Activated CD4-positive, alpha-beta T cell treated with anti-CD3 and anti-CD28 coated beads, Interleukin-2, Interleukin-6, amounts not matched to agents 100 ng/mL and 50 ng/mL, durations not matched to agents 16 hours and 8 hours (primary cell): ENCODE results near the gene CPT1B.

ENCODE experiments used
- DNase-seq: peaks from one replicate; pipeline ENCODE4 v3.0.0-alpha.2; 2020

Gene CPT1B

DNA sequence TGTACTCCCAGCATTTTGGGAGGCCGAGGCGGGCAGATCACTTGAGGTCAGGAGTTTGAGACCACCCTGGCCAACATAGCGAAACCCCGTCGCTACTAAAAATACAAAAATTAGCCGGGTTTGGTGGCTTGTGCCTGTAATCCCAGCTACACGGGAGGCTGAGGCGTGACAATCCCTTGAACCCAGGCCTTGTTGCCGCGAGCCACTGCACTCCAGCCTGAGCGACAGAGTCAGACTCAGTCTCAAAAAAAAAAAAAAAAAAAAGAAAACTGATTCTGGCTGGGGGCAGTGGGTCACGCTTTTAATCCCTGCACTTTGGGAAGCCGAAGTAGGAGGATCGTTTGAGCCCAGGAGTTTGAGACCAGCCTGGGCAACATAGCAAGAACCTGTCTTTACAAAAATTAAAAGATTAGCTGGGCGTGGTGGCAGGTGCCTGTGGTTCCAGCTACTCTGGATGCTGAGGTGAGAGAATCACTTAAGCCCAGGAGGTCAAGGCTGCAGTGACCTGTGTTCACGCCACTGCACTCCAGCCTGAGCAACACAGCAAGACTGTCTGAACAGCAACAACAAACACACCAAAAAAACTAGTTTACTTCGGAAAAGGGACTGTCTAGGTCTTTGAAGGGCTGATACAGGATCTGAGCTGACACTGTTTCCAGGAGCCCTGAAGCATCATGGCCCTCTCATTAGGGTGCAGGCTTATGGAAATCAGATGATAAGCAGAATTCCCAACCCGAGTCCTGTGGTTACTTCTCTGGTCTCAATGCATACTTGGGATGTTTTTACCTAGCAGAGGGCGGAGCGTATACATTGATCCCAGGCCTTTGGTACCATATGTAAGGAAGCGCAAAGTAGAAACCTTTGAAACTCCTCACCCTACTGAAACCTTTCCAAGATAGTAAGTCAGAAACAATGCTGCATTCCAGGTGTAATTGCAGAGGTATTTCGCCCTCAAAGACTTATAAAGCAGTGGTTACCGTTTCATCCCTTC is 6.2 kb upstream of the CPT1B start:
- DNase-seq = no peak

DNA sequence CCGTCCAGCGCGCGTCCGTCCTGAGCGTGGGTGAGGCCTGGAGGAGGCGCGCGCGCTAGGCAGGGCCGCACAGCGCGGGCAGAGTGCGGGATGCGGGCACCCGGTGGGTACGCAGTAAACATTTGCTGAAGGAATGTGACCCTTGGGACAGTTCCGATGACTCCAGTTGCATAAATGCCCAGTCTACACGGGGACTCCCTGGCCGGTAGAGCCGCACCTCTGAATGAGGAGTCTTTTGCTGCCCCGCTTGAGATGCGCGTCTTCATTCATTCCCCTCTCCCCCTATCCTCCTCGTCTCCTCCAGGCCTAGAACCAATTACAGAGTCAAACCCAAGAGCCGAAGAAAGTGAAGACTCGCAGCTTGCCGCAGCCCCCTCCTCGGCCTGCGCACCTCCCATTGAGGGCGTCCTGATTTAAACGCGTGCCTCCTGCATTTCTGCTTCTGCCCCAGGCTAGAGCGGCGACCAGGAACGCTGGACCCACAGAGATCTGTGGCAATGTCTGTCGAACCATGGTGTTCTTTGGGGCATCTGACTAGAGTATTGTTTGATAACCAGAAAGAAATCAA is 5.2 kb upstream of the CPT1B start:
- no peak for DNase-seq

DNA sequence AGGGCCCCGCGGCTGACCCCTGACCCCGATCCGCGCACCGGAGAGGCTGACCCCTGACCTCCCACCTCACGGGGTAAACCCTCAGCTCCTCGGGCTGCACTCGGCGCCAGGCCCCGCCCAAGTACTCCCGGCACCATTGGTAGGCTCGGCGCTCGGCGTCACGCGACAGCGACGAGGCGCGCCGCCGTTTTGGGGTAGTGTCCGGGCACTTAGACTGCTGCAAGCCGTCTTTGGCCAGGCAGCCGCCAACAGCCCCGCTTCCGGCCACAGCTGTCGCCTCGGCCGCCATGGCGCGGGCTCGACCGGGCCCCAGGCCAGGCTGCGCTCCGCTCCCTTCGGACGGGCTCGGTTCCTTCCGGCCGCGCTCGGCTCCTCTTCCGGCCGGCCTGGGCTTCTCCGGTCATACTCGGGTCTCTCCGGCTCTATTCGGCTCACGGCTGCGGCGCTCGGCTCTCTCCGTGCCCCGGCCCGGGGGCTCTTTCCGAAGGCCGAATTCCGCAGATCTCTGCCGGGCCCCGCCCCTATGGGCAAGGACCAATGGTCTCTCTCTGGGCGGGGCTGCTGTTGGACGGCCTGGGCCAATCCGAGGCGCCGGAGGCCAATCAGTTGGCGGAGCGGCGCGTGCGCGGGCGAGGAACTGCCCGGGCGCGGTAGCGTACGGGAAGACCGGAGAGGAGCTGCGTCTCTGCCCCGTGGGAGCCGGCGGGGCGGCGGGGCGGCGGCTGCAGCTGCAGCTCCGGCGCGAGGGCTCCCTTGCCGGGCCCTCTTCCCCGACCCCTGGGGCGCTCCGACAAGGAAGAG is 4.5 kb upstream of the CPT1B start, which contains the start of gene CHKB:
Gene CHKB, minus strand, starts transcription at position 357 of the 801 bp plus-strand sequence. Its CDS starts 68 bp downstream, at position 289.
- peak; percentile 100 for DNase-seq

DNA sequence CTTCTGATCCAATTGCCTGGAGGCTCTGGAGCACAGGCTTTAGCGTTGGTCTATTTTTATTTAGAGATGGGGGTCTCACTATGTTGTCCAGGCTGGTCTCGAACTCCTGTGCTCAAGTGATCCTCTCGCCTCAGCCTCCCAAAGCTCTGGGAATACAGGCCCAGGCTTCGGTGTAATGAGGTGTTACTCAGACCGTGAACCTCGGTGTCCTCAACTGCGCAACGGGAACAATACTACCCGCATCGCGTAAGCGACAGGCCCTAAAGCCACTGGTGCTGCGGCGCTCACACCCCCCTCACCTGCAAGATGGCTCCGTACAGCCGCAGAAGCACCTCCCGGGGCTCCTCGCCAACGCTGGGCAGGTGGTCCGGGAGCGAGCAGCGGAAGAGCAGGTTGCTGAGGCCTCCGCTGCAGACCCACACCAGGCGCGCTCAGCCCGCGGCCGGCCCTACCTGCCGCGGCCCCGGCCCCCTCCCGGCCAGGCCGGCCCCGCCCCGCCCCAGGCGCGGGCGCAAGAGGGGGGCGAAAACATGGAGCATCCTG is 3.8 kb upstream of the CPT1B start:
- DNase-seq = peak; percentile 52

DNA sequence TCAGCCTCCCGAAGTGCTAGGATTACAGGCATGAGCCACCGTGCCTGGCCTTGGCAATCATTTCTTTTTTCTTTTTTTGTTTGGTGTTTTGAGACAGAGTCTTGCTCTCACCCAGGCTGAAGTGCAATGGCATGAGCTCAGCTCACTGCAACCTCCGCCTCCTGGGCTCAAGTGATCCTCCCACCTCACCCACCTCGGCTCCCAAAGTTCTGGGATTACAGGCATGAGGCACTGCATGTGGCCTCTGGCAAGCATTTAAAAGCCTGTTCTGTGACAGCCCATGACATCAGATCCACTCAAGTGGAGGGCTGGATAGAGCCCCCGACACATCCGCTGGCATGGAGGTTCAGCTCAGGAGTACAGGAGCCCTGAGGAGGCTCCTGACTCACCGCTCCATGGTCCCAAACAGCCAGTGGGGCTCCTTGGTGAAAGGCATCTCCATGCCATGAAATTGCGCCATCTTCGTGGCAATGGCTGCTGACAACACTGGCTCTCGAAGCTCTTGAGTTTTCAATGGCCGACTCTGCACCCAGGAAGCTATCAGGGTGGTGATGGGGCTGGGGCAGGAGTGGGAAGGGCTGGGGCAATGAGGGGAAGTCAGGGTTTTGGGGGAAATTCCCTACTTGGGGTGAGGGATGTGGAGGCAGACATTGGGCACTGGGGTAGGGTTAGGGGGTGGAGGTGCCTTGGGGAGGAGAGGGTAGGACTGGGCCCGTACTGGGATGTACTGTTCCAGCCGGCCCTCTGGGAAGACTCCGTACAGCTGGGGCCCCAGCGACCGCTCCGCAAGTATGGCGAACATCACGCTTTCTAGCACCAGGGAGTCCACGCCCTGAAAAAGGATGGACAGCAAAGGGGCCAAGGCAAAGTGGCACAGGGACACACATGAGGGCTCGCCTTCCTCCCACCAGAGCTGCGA is 3.1 kb upstream of the CPT1B start:
- DNase-seq = no peak

DNA sequence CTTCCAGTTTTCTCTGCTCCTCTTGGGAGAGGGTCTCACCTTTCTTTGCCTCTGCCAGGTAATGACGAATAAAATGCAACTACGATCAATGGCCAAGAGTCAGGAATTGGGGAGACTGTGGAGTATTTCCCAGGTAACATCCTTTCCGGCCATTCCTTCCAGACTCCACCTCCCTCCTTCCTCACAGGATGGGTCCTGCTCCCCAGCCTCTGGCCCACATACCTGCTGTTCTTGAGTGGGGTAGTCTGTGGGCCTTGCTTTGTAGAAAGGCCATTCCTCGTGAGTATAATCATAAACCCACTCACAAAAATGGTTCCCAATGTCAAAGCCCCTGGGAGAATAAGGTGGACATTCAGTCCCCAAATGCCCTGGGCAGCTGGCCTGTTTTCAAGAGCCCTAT is 1.5 kb upstream of the CPT1B start:
- no peak for DNase-seq

DNA sequence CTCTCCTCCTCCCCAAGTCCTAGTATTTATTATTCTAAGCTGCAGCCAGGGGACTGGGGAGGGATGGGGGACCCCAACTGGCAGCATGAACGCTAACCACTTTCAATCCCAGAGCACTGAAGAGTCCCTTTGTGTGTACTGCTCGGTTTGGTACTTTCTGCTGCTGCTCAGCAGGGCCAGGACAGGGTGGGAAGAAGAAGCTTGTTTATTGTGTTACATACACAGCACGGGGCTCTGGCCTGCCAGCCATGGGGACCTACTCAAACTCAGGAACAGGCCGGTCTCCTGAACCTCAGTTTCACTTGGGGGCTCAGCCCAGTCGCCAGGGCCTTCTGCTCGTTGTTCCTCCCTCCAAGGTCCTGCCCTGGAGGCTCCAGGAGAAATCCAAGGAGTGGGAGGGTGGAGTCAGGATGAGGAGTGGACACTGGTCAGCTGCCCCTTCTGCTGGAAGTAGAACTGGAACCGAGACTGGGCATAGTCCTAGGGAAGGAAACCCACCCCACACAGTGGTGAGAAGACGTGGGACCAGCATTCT is 616 bp upstream of the CPT1B start:
- DNase-seq = no peak

DNA sequence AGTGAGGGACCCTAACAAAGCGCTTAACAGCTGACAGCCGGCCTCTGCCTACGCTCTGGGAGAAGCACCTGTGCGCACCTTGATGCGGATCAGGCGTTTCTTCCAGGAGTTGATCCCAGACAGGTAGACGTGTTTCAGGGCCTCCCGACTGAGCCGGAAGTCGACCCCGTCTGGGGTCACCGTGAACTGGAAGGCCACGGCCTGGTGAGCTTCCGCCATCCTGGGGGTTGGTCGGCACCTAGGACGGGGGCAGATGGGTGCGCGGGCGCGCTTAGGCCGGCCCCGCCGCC is 585 bp downstream of the CPT1B start:
- no peak for DNase-seq

DNA sequence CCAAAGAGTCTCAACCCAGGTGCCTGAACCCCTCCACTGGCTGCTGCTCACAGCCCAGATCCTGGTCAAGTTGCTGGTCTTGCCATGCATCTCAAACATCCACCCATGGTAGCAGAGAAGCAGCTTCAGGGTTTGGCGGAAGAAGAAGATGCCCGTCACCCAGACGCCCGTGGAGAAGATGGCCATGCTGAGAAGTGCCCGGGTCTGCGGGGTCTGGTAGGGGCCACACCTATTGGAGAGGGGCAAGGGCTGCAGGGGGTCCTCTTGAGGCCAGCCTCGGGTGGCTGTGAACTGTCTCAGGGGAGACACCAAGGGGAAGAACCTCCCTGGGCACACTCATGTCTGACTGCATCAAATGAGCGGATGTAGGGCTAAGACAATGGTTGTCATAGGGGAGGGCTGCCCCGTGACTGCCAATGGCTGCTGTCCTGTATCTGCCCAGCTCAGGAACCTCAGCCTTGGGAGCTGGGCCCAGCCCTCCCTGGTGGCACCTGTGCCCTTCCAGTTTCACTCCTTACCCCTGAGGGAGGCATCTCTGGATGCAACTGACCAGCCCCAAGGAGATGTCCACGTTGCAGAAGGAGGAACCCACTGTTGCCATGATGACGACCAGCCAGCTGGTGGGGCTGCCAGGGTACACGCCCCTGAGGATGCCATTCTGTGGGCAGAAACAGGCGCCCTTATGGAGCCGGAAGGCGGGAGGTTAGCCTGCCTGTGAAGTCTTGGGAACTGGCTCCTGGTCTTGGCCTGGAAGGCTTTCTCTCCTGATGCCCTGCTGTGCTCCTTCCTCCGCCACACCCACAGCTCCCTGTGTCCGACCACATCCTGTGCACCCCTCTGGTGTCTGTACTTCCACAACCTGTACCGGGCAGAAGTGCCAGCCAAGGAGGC is 1.2 kb downstream of the CPT1B start:
- DNase-seq = no peak

DNA sequence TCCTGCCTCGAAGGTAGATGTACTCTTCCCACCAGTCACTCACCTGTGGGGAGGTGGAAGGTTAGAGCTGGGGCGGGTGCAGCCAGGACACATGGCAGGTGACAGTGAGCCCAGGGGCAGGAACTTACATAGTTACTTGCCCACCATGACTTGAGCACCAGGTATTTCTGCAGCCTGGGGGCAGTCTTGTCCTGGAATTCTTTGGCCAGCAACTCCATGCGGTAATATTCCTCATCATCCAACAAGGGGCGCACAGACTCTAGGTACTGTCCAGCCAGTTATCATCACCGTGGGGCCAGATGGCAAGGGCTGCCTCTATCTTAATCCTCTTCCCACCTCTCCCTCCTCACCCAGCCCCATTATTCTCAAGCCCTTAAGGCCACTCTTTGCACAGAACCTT is 2.2 kb downstream of the CPT1B start:
- no peak for DNase-seq

DNA sequence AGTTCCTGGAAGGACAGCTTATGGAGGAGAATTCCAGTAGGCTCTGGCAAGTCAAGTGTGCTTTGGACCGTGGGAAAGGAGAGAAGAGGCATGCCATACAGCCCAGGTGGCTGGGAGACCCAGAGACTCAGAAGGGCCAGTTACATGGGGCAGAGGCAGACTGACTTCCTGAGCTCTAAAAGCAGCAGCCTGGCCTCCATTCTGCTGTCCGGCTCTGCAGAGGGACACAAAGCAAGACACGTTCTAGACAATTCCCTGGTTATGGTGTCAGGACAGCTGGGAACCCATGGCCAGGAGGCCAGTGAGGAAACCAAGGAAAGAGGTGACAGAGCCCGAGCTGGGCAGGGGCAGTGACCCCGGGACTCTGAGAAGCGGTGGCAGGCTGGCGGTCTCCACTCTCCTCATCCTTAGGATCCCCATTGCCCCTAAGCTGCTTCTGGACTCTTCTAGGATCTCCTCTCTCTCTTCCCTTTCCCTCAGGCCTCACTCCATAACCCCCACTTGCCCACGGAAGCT is 2.7 kb downstream of the CPT1B start:
- DNase-seq = no peak

DNA sequence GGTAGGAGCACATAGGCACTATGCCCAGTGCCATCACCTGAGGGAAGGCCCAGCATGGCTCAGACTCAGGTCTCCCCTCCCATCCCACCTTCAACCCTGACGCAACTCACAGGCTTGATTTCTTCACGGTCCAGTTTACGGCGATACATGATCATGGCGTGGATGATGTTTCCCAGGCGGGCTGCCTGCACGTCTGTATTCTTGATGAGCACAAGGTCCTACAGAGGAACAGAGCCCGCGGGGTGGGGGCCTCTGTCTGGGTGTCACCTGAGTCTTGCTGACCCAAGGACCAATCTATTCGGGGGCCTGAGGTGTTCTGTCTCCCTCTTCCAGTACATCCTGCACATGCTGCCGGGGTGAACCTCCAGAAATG is 3.9 kb downstream of the CPT1B start:
- DNase-seq = no peak

DNA sequence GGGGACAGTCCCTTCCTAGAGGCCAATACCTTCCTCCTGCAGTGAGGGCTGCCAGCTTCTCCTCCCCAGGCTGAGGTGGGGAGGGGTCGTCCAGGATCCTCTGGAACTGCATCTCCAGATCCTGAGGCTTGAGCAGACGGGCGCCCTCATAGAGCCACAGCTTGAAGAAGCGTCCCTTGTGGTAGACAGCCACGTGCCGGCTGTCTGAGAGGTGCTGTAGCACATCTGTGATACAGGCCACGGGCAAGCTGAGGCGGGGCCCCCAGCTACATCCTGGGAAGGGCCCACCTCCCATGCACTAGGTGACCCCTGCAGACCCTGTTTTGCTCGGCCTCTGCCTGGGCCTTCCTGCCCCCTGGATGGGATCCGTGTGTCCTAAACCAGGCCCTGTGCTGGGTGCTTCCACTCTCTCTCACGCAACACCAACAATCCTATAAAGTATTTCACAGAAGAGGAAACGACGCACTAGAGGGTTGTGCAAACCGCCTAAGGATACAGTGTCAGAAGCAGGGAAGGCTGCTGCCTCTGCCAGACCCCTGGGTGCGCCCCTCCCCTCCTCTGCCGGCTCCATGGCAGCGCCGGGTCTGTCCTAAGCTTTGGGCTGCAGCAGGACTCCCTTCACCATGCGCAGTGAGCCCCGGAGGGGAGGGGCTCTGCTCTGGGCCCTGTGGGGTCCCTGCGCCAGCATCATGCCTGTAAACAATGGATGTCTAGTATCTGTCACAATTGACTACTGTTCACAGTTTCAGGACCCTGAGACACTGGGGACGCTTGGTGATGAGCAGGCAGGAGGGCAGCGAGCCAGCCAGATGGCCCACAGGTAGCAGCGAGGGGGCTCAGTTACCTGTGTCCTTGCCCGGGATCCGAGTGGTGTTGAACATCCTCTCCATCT is 4.5 kb downstream of the CPT1B start:
- no peak for DNase-seq

DNA sequence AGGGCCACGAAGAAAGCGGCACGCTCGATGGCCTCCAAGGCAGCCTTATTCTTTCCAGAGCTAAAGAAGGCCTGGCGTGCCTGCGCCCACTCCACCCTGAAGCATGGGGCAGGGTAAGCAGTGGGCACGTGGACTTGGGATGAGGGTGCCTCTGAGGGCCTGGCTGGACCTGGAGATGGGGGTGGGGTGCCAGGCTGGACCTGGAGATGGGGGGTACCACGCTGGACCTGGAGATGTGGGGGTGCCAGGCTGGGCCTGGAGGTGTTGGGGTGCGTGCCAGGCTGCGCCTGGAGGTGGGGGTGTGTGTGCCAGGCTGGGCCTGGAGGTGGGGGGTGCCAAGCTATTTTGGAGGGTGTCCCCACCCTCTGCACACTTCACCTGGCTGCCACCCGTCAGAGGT is 5.3 kb downstream of the CPT1B start:
- no peak for DNase-seq

DNA sequence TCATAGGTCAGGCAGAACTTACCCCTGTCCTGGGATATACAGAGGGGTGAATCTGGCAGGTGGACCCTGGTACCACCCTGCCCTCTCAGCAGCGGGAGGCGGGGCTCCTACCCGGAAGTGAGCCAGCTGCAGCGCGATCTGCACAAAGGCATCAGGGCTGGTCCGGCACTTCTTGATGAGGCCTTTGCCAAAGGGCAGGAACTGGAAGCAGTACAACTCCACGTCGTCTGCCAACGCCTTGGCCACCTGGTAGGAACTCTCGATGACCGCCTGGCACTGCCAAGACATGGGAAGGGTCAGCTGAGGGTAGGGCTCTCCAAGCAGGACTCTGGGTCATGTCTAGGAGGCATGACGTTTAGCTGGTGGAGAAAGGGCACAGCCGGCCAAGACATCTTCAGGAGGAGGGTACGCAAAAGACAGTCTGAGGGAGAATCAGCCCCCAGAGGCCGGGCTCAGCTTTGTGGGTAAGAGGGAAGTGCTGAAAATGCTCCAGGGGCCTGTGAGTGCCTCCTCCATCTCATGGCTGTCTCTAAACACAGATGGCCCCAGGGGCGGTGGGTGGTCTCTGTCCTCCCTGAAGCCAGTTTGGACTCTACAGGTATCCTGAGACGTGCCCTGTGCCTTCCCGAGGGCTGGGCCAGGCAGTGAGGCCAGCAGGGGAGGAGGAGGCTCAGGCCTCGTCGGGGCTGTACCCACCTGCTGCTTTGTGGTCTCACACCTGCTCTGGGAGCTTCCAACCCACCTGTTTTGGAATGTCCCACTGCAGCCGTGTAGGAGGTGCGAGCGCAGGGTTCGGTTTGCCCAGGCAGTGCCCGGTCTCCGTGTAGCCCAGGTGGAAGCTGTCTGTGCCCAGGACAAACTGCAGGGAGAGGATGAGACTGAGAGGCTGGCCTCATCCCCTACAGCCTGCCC is 6.7 kb downstream of the CPT1B start:
- DNase-seq = no peak

DNA sequence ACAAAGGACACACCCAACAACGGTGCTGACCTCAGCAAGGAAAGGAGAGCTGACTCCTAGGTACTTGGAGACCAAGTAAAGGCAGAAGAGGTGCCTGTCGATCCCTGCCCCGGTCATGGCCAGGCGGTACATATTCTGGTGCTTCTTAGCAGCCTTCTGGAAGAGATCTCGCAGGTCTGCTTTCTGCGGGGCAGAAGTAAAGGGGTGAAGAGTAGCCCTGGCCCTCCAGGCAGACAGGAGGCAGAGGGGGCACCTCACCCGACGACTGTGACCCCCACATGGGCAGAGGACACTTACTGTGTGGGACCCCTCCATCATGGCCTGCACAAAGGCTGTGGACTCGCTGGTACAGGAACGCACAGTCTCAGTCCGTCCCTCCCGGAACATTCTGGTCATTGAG is 7.4 kb downstream of the CPT1B start:
- no peak for DNase-seq

DNA sequence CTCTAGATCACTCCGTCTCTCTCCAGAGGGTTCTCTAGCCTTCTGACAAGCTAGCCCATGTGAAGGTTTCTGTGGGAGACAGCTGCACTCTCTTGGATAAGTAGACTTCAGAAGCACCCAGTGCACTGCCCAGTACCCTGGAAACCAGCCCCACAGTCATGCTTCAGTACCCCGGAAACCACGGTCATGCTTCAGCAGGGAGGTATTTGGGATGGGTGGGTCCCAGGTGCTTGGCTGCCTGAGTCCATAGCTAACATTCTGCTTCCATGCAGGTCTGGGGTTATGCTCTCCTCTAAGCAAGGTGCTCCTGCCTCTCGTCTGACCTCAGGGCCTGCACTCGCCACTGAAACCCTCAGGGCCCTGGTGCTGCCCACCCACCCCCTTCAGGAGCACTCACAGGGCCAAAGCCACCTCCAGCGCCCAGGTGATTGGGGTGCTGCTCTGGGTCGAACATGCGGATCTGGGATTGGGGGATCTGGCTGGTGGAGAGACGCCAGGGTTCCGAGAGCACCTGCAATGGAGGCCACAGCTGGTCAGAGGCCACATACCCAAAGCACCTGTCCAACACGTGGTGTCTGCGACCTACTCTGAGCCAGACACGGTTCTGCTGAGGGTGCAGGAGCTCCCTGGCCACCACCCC is 8.2 kb downstream of the CPT1B start:
- no peak for DNase-seq

DNA sequence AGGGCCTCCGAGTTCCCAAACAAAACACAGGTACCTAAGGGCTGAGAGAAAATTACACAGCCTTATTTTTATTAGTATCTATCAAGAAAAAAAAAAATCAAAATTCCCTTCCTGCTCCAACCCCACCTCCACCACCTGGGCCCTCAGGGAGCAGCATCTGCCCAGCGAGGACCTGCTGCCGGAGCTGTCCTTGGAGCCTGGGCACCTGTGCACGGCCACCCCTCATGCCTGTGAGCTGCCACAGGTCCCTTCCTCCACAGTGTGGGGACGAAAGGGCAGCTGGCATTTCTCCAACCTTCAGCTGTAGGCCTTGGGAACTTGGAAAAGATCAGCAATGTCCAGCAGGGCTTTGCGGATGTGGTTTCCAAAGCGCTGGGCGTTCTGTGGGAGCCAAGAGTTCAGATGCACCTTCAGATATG is 9.2 kb downstream of the CPT1B start:
- DNase-seq = no peak
